Pancreas (tissue), 10 donors: Measurements from ENCODE around the gene NR4A3. TPM values are rescaled to one million over a fixed set of nuclear protein-coding genes. Genes with fewer than 3 reads are reported as not detected.

Experiments used
- ATAC-seq, 4 donors: fragments of 200-7000 bp; cut with Tn5 transposase; one replicate each; pipeline versions ENCODE4 v1.8.0 to v1.9.1; 2020; ENCODE audit warnings: mild to moderate bottlenecking in 4 of 4, moderate library complexity in 4 of 4
- DNase-seq, 6 donors: peaks; one replicate each; pipeline ENCODE4 v3.0.0-alpha.2; 2020
- FAIRE-seq: peaks from 2 replicates; lab custom pipeline; 2012; peaks lifted over from hg19 to GRCh38; lab: Jason Lieb, UNC
- H3K27ac ChIP-seq, 4 donors: fragments of 200-600 bp; sonication (generic); 1 replicate in 3 of 4; 2 replicates in 1 of 4; pipeline versions ENCODE4 v1.5.0 to v1.8.0; 2020
- H3K27me3 ChIP-seq, 4 donors: fragments of 200-600 bp; one replicate each; pipeline ENCODE4 v1.8.0; 2021
- H3K36me3 ChIP-seq, 3 donors: fragments of 200-600 bp; sonication (generic) in 1 of 3; one replicate each; pipeline versions ENCODE4 v1.5.0 to v1.8.0; 2020 to 2021
- H3K4me1 ChIP-seq, 3 donors: fragments of 200-600 bp; one replicate each; pipeline ENCODE4 v1.8.0; 2021
- H3K4me3 ChIP-seq, 4 donors: fragments of 200-600 bp; sonication (generic) in 2 of 4; one replicate each; pipeline versions ENCODE4 v1.5.0 to v1.8.0; 2020 to 2021
- H3K9me3 ChIP-seq, 4 donors: fragments of 200-600 bp; one replicate each; pipeline ENCODE4 v1.8.0; 2021
- WGBS, 2 donors: extraction: QIAGEN DNeasy Blood & Tissue Kit; methylation state at CpG; one replicate each; pipeline ENCODE4 v1.1.7; 2013; 5-methylcytosine and 5-hydroxymethylcytosine counted together
- intact Hi-C, 3 donors: fragments of 100-400 bp; cut with DNase I; formaldehyde crosslinking; loops; one replicate each; pipeline versions ENCODE4 v1.11.1 to v1.14.2; 2022
- polyA plus RNA-seq, 2 donors: library from polyadenylated mRNA; stranded (reverse); fragments of 200-250 nt; gene quantifications; one replicate each; pipeline ENCODE4 v1.2.3, GENCODE V29; 2013
- total RNA-seq, 6 donors: library from RNA; stranded (reverse); fragmentation: NEBNext Ultra II Directional in 4 of 6; extraction: Animal tissue kit (Norgen Biotek cat#: 25700) in 4 of 6; gene quantifications; one replicate each; pipeline versions ENCODE4 v1.2.1 to v1.2.4, GENCODE V29; 2021 to 2023
- TF ChIP-seq, protein P1 (sequence below), 4 donors: fragments of 200-600 bp; sonication (generic) in 3 of 4; IDR thresholded peaks; one replicate each; pipeline versions ENCODE4 v1.5.0 to v1.8.0; 2021; ENCODE audit warnings: antibody characterized with exemption in 4 of 4
- donor health status: healthy with polysubstance abuse.
- donor health status: DM: no; HTN: no; CAD: no; lungs with moderate emphysema.
- donor health status: DM: no; HTN: no; CAD: no.
- donor health status: control.
- donor health status: control.
- donor health status: Bipolar disorder and iron deficiency.
- donor health status: DM: yes; HTN: yes; CAD: no.
- donor health status: DM: no; HTN: no; CAD: no.
- donor health status: DM: no; HTN: no; CAD: no.
- donor health status: DM: yes; HTN: yes; CAD: no.

NR4A3 gene
- total and polyA plus RNA-seq, 8 donors, result 0.41 to 3.8 (median 1.5) TPM

DNA sequence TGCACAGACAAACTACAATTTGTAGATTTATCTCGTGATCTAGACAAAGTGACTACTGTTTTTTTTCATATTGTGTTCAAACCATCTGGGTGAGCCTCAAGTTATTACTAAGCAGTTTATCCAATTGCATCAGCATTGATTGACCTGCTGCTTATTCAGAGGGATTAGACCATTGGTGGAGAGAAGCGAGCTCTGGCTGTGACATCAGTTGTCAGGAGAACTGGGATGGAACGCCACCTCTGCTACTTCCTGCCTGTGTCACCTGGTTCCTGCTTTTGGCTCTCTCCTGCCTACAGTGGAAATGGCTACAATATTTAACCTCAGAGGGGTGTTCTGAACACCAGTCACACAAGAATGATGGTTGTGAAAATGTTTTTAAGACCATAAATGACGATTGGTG, 12.1 kb downstream of the NR4A3 start:
- H3K4me3 ChIP-seq, result no peak overlapping the region
- DNase-seq (no peak), FAIRE-seq (no peak), ATAC-seq (no peak)
- TF ChIP-seq, protein P1, sequence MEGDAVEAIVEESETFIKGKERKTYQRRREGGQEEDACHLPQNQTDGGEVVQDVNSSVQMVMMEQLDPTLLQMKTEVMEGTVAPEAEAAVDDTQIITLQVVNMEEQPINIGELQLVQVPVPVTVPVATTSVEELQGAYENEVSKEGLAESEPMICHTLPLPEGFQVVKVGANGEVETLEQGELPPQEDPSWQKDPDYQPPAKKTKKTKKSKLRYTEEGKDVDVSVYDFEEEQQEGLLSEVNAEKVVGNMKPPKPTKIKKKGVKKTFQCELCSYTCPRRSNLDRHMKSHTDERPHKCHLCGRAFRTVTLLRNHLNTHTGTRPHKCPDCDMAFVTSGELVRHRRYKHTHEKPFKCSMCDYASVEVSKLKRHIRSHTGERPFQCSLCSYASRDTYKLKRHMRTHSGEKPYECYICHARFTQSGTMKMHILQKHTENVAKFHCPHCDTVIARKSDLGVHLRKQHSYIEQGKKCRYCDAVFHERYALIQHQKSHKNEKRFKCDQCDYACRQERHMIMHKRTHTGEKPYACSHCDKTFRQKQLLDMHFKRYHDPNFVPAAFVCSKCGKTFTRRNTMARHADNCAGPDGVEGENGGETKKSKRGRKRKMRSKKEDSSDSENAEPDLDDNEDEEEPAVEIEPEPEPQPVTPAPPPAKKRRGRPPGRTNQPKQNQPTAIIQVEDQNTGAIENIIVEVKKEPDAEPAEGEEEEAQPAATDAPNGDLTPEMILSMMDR (IDR thresholded peaks at IDR 0.05), result no peak
- H3K4me1 ChIP-seq, result no peaks in the 10 kb centered on the region
- no peaks in the 10 kb centered on the region for H3K27me3 ChIP-seq
- H3K36me3 ChIP-seq, result no peaks in the 10 kb centered on the region
- H3K9me3 ChIP-seq, result no peaks in the 10 kb centered on the region
- no peak overlapping the region for H3K27ac ChIP-seq
- WGBS, 2 donors, result 91 to 93% methylated on average over 4 of the region's 4 CpGs
- intact Hi-C loops, result no loop called here

GRCh38 chr9:99834474-99834873, 12.8 kb downstream of the NR4A3 start:
- FAIRE-seq (no peak), ATAC-seq (no peak), DNase-seq (no peak)
- H3K27ac ChIP-seq, result no peak overlapping the region
- intact Hi-C loops, result no loop called here
- TF ChIP-seq, protein P1 (IDR thresholded peaks at IDR 0.05), result no peak
- WGBS, 2 donors, result 86 to 93% methylated on average over 3 of the region's 3 CpGs
- no peaks in the 10 kb centered on the region for H3K4me1 ChIP-seq
- no peaks in the 10 kb centered on the region for H3K36me3 ChIP-seq
- no peak overlapping the region for H3K4me3 ChIP-seq
- no peaks in the 10 kb centered on the region for H3K27me3 ChIP-seq
- H3K9me3 ChIP-seq, result no peaks in the 10 kb centered on the region

DNA sequence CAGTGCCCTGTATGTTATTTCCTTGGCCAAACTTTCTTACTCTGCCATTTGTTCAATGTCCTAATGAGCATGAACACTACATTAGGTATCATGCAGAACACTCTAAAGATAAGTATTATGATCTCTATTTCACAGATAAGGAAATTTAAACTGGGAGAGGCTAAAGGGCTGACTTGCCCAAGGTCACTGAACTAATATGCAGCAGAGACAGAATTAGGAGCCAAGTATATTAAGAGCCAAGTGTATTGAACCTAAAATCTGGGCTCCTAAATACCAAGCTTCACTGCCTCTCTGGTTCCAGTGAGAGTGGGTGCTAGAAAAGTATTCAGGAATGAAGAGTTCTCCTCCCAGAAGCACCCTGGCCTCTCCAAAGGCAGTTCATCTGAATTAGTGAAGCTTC, 13.5 kb downstream of the NR4A3 start:
- H3K4me3 ChIP-seq, result no peak overlapping the region
- no peaks in the 10 kb centered on the region for H3K27me3 ChIP-seq
- intact Hi-C loops, result no loop called here
- no peak for FAIRE-seq
- H3K4me1 ChIP-seq, result no peaks in the 10 kb centered on the region
- no peaks in the 10 kb centered on the region for H3K9me3 ChIP-seq
- ATAC-seq, result no peak
- H3K27ac ChIP-seq, result no peak overlapping the region
- DNase-seq, result no peak
- no peaks in the 10 kb centered on the region for H3K36me3 ChIP-seq
- TF ChIP-seq, protein P1 (IDR thresholded peaks at IDR 0.05), result no peak

GRCh38 chr9:99835581-99835980, 13.9 kb downstream of the NR4A3 start:
- FAIRE-seq (no peak), DNase-seq (no peak), ATAC-seq (no peak)
- intact Hi-C loops, result no loop called here
- no peak overlapping the region for H3K4me3 ChIP-seq
- H3K27me3 ChIP-seq, result no peaks in the 10 kb centered on the region
- no peaks in the 10 kb centered on the region for H3K36me3 ChIP-seq
- H3K9me3 ChIP-seq, result no peaks in the 10 kb centered on the region
- H3K4me1 ChIP-seq, result no peaks in the 10 kb centered on the region
- TF ChIP-seq, protein P1 (IDR thresholded peaks at IDR 0.05), result no peak
- no peak overlapping the region for H3K27ac ChIP-seq

DNA sequence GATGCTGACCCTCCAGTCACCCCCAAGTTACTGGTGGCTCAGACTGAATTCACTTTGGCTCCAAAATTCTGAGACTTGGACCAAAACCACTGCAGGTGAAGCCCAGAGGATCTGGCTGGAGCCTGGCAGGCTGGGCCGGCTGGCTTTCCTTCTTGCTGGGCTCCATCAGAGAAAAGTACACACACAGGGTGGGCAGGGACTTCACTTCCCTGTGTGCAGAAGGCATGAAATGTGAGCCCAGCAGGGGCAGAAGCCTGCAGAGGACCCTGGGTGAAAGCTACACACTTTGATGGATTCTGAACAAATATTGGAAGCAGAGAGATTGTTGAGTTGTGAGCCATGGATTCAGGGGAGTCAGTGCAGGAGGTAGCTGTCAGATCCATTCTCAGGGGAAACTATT, 18.4 kb downstream of the NR4A3 start:
- peaks cover 0 to 3% (median 0%) of the 10 kb centered on the region in 3 donors for H3K4me1 ChIP-seq
- WGBS, 2 donors, result 85 to 86% methylated on average over 1 of the region's 1 CpG
- intact Hi-C loops, result no loop called here
- DNase-seq (no peak), ATAC-seq (no peak), FAIRE-seq (no peak)
- no peaks in the 10 kb centered on the region for H3K27me3 ChIP-seq
- no peak overlapping the region for H3K4me3 ChIP-seq
- H3K36me3 ChIP-seq, result no peaks in the 10 kb centered on the region
- TF ChIP-seq, protein P1 (IDR thresholded peaks at IDR 0.05), result no peak
- no peak overlapping the region for H3K27ac ChIP-seq
- no peaks in the 10 kb centered on the region for H3K9me3 ChIP-seq
